Measurements from ENCODE around the gene RPS6KA2.

GRCh38 chr6:166388290-166389004 lies 238.6 kb downstream of the RPS6KA2 start:
- TF ChIP-seq CTCF (IDR thresholded peaks at IDR 0.05) (no peak), POLR2A (IDR thresholded peaks at IDR 0.05) (no peak)
